Cardiac muscle cell (in vitro differentiated cells and primary cell): ENCODE results near the gene ADRB1. TPM values are rescaled to one million over a fixed set of nuclear protein-coding genes. Genes with fewer than 3 reads are reported as not detected.

Source experiments
- DNase-seq, 2 donors: peaks; one replicate each; pipeline versions ENCODE4 v3.0.0 to v3.0.0-alpha.2; 2010 to 2017; ENCODE audit warnings: low read depth in 1 of 2, low spot score in 1 of 2
- H3K27ac ChIP-seq: fragments of 200-600 bp; sonication (generic); 2 replicates; pipeline ENCODE4 v1.5.1; 2016
- H3K27me3 ChIP-seq: fragments of 200-600 bp; sonication (generic); 2 replicates; pipeline ENCODE4 v1.6.0; 2016; ENCODE audit warnings: control low read depth
- H3K36me3 ChIP-seq: fragments of 200-600 bp; sonication (generic); 2 replicates; pipeline ENCODE4 v1.5.1; 2016; ENCODE audit warnings: control low read depth
- H3K4me1 ChIP-seq: fragments of 200-600 bp; sonication (generic); 2 replicates; pipeline ENCODE4 v1.8.1; 2017; ENCODE audit warnings: low read depth, mild to moderate bottlenecking, mixed run types
- H3K4me3 ChIP-seq: fragments of 200-600 bp; sonication (generic); 2 replicates; pipeline ENCODE4 v1.5.1; 2016; ENCODE audit warnings: mild to moderate bottlenecking
- H3K9me3 ChIP-seq: fragments of 200-600 bp; sonication (generic); 2 replicates; pipeline ENCODE4 v1.5.1; 2017; ENCODE audit warnings: low read depth, mild to moderate bottlenecking, control low read depth
- polyA plus RNA-seq: library from polyadenylated mRNA; unstranded; fragments of >200 nt; fragmentation: Nextera tagmentation; extraction: Ambion mirVana; gene quantifications from 2 replicates; pipeline ENCODE4 v1.2.1, GENCODE V29; 2016
- total RNA-seq: library from RNA; depleted of rRNA; stranded (reverse); fragments of >200 nt; gene quantifications from 2 replicates; pipeline ENCODE4 v1.2.3, GENCODE V29; 2016
- TF ChIP-seq, protein P1 (sequence below): IDR thresholded peaks from 2 replicates; pipeline ENCODE4 v1.5.1; 2012; ENCODE audit warnings: low read depth, mild to moderate bottlenecking, low read length

ADRB1 gene
- total and polyA plus RNA-seq, 2 experiments from 2014 or later: 0.28 to 0.69 TPM

DNA sequence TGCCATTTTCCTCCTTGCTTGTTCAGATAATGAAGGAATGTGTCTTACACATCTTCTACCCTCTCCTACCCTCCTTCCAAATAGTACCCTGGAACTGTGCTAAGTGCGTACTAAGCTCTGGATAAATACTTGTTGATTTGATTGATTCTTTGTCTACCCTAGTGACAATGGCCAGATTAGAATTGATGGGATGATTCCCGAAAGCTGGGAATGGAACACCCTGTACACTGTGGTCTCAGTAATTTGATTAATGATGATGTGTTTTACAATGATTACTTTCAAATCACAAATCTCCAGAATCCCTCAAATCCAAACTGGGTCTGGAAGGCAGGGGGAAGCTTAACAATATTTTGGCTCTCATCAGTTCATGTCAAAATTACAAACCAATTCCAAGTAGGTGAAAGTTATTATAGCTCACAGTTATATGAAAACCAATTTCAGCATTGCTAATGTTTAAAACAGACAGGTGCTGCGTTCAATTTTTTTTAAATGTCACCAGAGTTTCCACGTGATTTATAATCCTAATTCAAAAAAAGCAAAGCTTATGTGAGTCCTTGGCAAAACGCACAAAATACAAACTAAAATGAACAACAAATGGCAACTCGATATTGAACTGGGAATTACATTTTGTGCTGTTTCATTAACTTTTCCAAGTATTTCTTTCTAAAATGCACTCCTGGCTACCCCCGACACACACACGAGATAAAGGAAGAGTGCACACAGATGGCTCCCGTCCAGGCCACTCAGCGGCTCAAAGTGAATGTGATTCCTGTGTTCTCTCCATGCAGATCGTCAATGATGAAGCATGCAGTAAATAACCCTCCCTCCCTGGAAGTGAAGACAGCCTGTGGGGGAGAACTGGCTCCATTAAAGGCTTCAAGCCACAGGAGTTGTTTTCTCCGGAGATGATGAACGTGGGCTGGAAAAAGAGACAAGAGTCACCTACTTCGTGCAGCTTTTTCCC is 21.7 kb upstream of the ADRB1 start:
- H3K27ac ChIP-seq: peak overlapping the region; percentile 32
- H3K4me1 ChIP-seq: peaks cover 36% of the 10 kb centered on the region
- TF ChIP-seq, protein P1, sequence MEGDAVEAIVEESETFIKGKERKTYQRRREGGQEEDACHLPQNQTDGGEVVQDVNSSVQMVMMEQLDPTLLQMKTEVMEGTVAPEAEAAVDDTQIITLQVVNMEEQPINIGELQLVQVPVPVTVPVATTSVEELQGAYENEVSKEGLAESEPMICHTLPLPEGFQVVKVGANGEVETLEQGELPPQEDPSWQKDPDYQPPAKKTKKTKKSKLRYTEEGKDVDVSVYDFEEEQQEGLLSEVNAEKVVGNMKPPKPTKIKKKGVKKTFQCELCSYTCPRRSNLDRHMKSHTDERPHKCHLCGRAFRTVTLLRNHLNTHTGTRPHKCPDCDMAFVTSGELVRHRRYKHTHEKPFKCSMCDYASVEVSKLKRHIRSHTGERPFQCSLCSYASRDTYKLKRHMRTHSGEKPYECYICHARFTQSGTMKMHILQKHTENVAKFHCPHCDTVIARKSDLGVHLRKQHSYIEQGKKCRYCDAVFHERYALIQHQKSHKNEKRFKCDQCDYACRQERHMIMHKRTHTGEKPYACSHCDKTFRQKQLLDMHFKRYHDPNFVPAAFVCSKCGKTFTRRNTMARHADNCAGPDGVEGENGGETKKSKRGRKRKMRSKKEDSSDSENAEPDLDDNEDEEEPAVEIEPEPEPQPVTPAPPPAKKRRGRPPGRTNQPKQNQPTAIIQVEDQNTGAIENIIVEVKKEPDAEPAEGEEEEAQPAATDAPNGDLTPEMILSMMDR: no peak
- H3K36me3 ChIP-seq: no peaks in the 10 kb centered on the region
- no peak overlapping the region for H3K4me3 ChIP-seq
- no peaks in the 10 kb centered on the region for H3K27me3 ChIP-seq
- DNase-seq: peak; percentile 52 to 73
- no peaks in the 10 kb centered on the region for H3K9me3 ChIP-seq

DNA sequence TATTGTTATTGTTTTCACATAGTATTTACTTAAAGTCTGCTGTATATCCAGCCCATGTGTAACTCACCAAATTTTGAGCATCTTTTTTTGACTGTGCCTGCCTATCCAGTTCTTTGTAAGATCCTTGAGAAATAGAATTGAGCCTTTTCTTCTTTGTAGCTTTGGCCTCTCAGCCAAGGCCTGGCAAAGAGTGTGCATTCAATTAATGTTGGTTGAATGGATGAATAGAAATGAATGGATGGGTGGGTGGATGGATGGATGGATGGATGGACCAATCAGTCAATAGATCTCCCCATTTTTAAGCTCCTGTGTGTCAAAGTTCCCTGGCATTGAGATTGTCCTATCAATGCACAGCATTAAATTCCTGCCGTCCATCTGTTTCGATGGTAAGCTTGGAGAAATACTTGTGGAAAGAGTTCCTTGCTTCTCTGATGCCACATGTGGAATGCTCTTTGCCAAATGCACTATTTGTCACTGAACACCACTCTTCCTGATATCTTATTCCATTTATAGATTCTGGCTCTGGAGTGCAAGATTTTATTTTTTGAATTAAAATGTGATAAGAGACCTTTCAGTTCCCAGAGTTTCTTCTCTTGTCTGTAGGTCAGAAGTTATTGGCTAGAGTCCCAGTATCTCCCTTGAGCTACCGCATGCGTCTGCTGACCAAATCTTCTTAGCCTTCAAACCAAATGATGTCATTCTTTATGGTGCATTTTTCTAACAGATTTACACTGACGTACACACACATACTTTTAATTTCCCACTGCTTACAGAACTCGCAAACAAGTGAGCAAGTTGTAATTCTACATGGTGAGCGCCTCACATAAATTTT is 20.7 kb upstream of the ADRB1 start:
- no peak overlapping the region for H3K27ac ChIP-seq
- H3K9me3 ChIP-seq: no peaks in the 10 kb centered on the region
- peaks cover 36% of the 10 kb centered on the region for H3K4me1 ChIP-seq
- H3K4me3 ChIP-seq: no peak overlapping the region
- H3K36me3 ChIP-seq: no peaks in the 10 kb centered on the region
- TF ChIP-seq, protein P1: no peak
- H3K27me3 ChIP-seq: no peaks in the 10 kb centered on the region
- DNase-seq: peak in 1 of 2 donors; percentile 84

DNA sequence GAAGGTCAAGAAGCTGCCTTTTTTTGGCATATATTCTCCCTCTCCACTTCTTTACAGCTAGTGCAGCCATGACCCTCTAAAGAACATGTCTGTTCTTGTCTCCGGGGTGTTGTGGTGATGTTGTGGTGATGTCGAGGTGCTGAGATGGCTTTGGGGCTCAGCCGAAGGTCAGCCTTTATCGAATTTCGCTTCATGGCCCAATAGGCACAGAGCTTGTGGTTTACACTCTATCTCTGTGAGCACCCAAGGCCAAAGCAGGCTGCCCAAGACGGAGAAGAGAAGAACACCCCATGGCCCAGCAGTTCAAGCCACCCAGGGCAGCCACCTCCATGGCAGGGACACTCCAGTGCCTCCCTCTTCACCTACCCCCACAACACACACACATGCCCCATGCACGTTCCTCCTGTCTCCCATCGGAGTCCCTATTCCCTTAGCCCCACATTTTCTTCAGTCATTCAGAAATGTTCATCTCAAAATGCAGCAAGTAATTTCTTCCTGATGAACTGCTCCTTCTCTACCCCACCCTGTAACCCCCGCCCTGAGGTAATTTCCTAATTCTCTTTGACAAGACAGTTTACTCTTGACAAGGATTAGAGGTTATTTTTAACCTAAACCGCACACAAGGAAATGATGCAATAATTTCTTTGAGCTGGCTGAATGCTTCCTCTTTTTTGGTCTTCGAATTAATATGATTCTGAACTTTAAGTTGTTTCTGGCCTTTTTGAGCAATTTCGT is 18.6 kb upstream of the ADRB1 start:
- H3K36me3 ChIP-seq: no peaks in the 10 kb centered on the region
- H3K4me1 ChIP-seq: peaks cover 36% of the 10 kb centered on the region
- TF ChIP-seq, protein P1: no peak
- no peaks in the 10 kb centered on the region for H3K27me3 ChIP-seq
- no peak overlapping the region for H3K27ac ChIP-seq
- H3K9me3 ChIP-seq: no peaks in the 10 kb centered on the region
- DNase-seq: peak in 1 of 2 donors; percentile 77
- no peak overlapping the region for H3K4me3 ChIP-seq

DNA sequence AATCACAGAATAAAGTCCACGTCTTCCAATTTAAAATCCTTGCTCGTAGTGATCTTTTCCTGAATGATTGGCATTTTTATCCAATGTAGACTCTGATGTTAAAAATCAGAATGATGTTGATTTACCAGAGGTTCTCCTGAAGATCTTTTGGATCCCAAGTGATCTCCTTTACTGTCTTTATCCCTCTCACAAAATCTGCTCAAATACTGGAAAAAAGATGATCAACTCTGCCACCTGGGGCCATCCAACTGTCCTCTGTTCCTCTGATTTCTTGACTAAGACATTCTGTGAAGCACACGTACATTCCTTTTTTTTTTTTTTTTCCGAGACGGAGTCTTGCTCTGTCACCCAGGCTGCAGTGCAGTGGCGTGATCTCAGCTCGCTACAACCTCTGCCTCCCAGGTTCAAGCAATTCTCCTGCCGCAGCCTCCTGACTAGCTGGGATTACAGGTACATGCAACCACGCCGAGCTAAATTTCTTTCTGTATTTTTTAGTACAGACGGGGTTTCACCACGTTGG is 18.0 kb upstream of the ADRB1 start:
- peaks cover 36% of the 10 kb centered on the region for H3K4me1 ChIP-seq
- H3K36me3 ChIP-seq: no peaks in the 10 kb centered on the region
- H3K4me3 ChIP-seq: no peak overlapping the region
- no peaks in the 10 kb centered on the region for H3K27me3 ChIP-seq
- no peak for DNase-seq
- no peak overlapping the region for H3K27ac ChIP-seq
- H3K9me3 ChIP-seq: no peaks in the 10 kb centered on the region
- TF ChIP-seq, protein P1: no peak
